GM21367 (cell line): ENCODE results near the gene CDYL2.
"Not testable (repeated sequence)": the region's sequence is repeated elsewhere in the genome, so short reads cannot be mapped to it uniquely, and the experiment has no call there.

Experiments used
- ATAC-seq: cut with Tn5 transposase; IDR thresholded peaks from one replicate; pipeline ENCODE4 v1.9.1; 2021; ENCODE audit not compliant: unreplicated experiment

Gene CDYL2, protein sequence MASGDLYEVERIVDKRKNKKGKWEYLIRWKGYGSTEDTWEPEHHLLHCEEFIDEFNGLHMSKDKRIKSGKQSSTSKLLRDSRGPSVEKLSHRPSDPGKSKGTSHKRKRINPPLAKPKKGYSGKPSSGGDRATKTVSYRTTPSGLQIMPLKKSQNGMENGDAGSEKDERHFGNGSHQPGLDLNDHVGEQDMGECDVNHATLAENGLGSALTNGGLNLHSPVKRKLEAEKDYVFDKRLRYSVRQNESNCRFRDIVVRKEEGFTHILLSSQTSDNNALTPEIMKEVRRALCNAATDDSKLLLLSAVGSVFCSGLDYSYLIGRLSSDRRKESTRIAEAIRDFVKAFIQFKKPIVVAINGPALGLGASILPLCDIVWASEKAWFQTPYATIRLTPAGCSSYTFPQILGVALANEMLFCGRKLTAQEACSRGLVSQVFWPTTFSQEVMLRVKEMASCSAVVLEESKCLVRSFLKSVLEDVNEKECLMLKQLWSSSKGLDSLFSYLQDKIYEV

DNA sequence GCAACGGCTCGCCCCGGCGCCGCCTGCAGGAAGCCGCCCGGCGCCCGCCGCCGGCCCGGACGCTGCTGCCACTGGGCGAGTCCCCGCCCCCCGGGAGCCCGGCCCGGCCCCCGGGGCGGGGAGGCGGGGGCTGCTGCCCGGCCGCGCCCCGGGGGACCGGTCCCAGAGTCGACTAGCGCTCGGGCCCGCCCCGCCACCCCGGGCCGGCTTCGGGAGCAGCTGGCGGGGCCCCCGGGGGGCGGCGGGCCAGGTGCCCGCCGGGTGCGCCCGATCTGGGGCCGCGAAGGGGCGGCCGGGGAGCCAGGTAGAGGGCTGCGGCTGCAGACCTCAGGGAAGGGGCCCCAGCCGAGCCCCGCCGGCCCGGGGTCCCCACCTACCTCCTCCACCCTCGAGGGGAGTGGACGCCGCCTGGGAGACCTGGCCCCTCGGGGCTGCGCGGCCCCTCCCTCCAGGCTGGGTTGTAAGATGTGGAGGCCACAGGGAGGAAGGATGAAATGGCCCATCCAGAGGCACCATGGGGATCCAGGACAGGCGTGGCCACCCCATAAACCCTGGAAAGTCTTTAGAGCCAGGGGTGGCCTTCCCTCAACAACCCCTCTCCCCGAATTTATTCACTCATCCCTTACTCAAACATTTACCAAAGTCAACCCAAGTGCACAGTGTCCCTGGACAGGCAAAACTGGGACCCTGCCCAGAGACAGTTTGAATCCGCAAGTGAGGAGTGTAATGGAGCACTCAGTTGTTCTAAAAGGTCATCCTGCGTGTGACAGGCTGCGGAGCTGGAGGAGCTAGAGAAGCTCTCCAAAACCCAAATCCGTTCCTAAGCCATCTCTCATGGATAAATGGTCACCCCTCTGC, at the start of gene CDYL2:
CDYL2 (minus strand) TSS at position 73 of the 858 bp plus-strand sequence. CDS start 425 bp downstream, outside the sequence.
- no peak for ATAC-seq

DNA sequence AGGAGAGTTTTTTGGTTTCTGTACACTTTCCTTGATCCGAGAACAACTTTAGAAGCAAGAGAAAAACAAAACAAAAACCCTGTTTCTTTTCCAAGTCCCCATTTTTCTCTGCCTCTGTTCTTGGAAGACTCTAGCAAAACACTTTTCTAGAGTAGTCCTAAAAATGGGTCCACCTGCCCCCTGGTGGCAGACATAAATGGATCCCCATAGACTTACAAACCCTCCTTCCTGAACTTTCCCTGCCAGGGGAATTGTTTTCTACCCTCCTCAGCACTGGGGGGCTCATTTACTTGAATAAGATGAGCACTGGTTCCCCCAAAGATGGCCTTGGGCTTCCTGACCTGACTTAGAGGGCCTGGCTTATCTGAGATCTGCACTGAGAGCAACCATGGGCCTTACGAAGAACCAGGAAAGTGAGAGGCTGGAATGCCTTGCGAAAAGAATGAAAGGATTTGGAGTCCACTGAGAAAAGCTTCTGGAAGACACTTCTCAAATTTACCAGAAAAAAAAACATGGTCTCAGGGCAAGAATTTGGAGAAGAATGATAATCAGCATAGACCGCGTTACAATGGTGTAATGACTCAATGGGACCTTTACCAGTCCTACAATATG, 48.0 kb upstream of the CDYL2 start:
- no peak for ATAC-seq

- no peak for ATAC-seq
Observed at GRCh38 chr16:80851831-80852230, 47.4 kb upstream of the CDYL2 start.

DNA sequence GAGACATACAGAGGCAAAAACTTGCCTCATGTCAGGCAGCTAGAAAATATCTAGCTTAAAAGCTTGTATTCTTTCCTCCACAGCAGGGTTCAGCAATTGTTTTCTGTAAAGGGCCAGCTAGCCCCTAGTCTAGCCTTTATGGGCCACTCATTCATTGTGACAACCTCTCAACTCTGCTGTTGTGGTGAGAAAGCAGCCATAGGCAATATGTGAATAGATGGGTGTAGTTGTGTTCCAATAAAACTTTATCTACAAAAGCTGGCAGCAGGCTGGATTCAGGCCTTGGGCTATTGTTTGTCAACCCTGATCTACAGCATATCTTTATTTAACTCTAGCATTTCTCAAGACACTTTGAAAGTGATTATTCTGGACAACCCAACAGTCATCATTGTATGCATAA, 46.4 kb upstream of the CDYL2 start:
- ATAC-seq: no peak

DNA sequence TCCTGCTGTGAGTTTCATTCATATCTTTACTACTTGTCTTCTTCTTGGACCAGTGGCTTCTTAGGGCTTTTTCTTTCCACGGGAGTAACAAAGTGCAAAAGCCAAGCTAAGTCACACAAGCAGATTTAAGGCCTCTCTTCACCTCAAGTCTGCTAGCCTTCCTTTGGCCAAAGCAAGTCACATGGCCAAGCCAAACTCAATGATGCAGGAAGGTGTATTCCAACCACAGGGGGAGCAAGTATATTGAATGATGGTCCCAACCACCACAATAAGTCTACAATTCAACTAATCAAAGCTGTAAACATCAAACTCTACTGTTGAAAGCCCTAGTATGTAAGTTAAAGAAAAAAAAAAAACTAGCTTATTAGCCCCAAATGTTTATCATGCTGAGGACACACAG, 44.5 kb upstream of the CDYL2 start:
- ATAC-seq: no peak

GRCh38 chr16:80846680-80847079, 42.3 kb upstream of the CDYL2 start:
- no peak for ATAC-seq

DNA sequence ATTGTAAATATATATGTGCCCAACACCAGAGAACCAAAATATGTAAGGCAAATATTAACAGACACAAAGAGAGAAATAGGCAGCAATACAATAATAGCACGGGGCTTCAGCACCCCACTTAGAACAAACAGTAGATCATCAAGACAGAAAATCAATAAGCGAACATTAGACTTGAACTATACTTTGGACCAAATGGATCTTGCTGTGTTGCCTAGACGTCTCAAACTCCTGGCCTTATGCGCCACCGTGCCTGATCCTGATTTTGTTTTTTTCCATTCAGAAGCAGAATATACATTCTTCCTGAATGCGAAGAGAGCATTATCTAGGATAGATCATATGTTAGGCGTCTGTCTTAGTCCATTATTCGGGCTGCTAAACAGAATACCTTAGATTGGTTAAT, 41.9 kb upstream of the CDYL2 start:
- no peak for ATAC-seq

DNA sequence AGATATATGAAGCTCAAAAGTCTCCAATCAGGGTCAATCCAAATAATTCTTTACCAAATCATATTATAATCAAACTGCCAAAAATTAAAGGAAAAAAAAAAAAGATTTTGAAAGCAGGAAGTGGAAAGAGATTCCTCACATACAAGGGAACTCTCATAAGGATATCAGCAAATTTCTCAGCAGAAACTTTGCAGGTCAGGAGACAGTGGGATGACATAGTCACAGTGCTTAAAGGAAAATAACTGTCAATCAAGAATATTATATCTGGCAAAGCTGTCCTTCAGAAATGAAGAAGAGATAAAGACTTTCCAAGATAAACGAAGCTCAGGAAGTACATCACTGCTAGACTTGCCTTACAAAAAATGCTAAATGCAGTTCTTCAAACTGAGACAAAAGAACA, 40.0 kb upstream of the CDYL2 start:
- ATAC-seq: no peak

DNA sequence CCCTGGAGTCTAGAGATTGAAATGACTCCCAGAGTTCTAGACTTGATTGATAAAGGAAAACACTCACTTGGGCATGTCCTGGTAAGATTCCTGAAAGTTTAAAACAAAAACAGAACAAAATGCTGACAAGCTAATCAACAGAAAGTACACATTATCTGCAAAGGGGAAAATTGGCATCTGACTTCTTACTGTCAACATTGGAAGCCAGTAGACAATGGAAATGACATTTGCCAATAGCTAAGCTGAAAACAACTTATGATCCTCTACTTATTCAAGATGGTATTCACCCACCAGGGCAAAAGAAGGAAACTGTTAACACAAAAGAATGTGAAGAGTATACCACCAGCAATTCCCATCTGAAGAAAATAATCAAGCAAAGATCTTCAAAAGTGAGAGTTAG, 36.8 kb upstream of the CDYL2 start:
- ATAC-seq: no peak

GRCh38 chr16:80837533-80838147, 33.2 kb upstream of the CDYL2 start:
- no peak for ATAC-seq

DNA sequence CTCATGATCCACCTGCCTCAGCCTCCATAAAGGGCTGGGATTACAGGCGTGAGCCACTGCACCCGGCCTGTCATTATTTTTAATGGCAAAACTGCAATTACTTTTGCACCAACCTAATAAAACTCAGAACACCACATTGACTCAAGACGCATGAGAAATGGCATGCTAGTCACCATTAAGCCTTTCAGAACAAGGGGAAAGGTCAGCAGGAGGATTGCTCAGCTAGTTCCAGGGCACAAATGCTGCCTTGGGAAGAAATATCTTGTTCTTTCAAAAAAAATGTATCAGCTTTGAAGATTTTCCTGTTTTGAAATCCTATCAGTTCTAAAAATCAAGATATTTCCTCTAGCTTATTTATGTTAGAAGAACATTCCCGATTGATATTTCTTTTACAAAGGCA, 32.4 kb upstream of the CDYL2 start:
- ATAC-seq: no peak

- no peak for ATAC-seq
Observed at GRCh38 chr16:80836202-80836601, 31.8 kb upstream of the CDYL2 start.

- no peak for ATAC-seq
Observed at GRCh38 chr16:80831039-80831438, 26.6 kb upstream of the CDYL2 start.

DNA sequence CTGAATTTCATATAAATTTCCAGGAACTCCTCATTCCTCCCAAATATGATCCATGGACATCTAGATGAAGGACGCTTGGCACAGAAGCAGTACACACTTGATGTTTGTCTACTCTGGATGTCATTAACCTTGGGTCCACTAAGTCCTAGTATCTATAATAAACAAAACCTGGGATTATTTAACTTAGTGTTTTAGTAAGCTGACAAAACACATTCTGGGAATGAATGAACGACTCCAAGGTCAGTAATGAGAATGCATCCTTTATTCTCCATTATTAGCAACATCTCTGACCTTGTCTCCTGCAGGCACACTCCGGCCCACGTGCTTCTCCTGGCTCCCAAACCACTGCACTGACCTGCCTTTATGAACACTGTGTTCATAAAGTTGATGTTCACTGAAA, 24.1 kb upstream of the CDYL2 start:
- ATAC-seq: no peak

GRCh38 chr16:80827007-80827406, 22.6 kb upstream of the CDYL2 start:
- ATAC-seq: no peak

DNA sequence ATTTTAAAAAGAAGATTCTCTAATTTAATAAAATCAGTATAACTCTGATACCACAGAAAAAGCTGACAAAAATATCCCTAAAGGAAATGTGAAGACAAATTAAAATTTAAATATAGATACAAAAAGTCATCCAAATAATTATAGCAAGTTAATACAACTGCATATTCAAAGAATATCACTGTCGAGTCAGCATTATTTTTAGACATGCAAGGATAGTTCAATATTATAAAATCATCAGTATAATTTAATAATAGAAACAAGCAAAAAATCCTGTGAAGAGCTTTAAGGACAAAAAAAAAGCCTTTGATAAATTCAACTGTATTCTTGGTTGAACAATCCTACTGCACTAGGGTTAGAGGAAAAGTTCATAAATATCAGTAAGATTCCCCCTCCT, 21.0 kb upstream of the CDYL2 start:
- no peak for ATAC-seq

DNA sequence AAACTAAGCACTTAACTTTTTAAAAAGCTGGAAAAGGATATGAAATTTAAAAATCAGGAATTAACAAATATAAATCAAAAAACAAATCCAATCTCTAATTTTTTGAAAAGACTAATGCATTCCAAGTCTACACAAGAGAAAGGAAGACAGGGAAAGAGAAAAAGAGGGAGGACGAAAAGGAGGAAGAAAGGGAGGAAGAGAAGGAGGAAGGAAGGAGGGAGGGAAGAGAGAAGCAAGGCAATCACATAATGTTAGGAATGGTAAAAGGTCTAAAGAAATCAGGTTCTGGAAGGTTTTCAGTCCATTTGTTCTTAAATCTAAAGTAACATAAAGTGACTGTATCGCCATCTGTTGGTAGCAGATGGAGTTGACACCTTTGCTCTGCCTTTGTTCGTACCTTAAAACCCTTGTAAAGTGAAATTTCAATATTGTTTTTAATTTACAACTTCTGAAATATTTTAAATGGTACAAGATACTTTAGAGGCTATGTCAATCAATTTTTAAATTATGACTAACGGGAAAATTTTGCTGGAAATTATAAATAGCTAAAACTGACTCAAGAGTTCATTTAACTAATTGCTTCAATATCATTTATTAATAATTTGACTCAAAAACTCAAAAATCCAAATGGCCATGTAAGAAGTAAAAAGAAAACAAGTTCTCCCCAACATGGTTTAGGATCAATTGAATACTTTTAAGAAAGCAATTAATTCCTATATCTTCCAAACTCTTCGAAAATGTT, 20.4 kb upstream of the CDYL2 start:
- no peak for ATAC-seq

GRCh38 chr16:80819988-80820387, 15.6 kb upstream of the CDYL2 start:
- no peak for ATAC-seq

GRCh38 chr16:80816356-80816755, 12.0 kb upstream of the CDYL2 start:
- ATAC-seq: no peak

DNA sequence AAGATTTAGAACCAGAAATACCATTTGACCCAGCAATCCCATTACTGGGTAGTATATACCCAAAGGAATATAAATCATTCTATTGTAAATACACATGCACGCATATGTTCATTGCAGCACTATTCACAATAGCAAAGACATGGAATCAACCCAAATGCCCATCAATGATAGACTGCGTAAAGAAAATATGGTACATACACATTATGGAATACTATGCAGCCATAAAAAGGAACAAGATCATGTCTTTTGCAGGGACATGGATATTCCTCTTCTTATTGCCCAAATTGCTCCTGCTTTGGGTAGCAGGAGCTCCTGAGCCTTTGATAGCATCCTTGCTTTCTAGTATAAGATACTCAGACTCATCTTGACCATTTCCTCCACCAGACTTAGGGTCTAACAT, 10.9 kb upstream of the CDYL2 start:
- ATAC-seq: not testable (repeated sequence)
